Activated CD8-positive, alpha-beta T cell treated with anti-CD3 and anti-CD28 coated beads, Interleukin-2, amount 10 ng/mL, durations not matched to agents 7 days and 5 days (primary cell): ENCODE measurements around the gene WDFY4. TPM values are rescaled to one million over a fixed set of nuclear protein-coding genes. Genes with fewer than 3 reads are reported as not detected.

Source experiments
- ATAC-seq: fragments of 150-1000 bp; cut with Tn5 transposase; one replicate; pipeline ENCODE4 v1.10.0; 2021; ENCODE audit warnings: moderate library complexity
- CTCF ChIA-PET: fragments of 350-600 bp; sonication (Branson Sonifier 250); formaldehyde crosslinking; loops from one replicate; lab custom pipeline; 2021; ENCODE audit warnings: antibody characterized with exemption; lab: Charles Lee
- POLR2A ChIA-PET: fragments of 350-600 bp; sonication (Branson Sonifier 250); formaldehyde crosslinking; loops from one replicate; lab custom pipeline; 2021; ENCODE audit warnings: antibody characterized with exemption; lab: Charles Lee
- DNase-seq: peaks from one replicate; pipeline ENCODE4 v3.0.0-alpha.2; 2020
- H3K27ac Mint-ChIP-seq: one replicate; pipeline ENCODE4 v1.8.0; 2021; ENCODE audit warnings: mild to moderate bottlenecking, mixed read lengths
- H3K27me3 Mint-ChIP-seq: one replicate; pipeline ENCODE4 v1.8.0; 2021; ENCODE audit warnings: low read depth, mixed read lengths
- H3K36me3 Mint-ChIP-seq: one replicate; pipeline ENCODE4 v1.8.0; 2021; ENCODE audit warnings: low read depth, mixed read lengths
- H3K4me1 Mint-ChIP-seq: one replicate; pipeline ENCODE4 v1.8.0; 2021; ENCODE audit warnings: low read depth, mixed read lengths
- H3K4me3 Mint-ChIP-seq: one replicate; pipeline ENCODE4 v1.8.0; 2021; ENCODE audit warnings: mild to moderate bottlenecking, mixed read lengths
- H3K9me3 Mint-ChIP-seq: one replicate; pipeline ENCODE4 v1.8.0; 2022; ENCODE audit warnings: mixed read lengths; ENCODE audit not compliant: insufficient read depth
- total RNA-seq, 2 experiments: library from RNA; stranded (reverse); gene quantifications; one replicate each; pipeline ENCODE4 v1.2.3, GENCODE V29; 2021

Gene WDFY4
- total RNA-seq, 2 experiments from 2014 or later: 0.16 to 0.37 TPM

- Mint-ChIP-seq H3K27me3 (peaks cover 39% of the 10 kb centered on the region), H3K4me3 (peak overlapping the region; percentile 70), H3K4me1 (peaks cover 14% of the 10 kb centered on the region), H3K36me3 (no peaks in the 10 kb centered on the region), H3K27ac (peak overlapping the region; percentile 42), H3K9me3 (no peaks in the 10 kb centered on the region)
- DNase-seq: peak; percentile 91
- CTCF ChIA-PET: interaction anchor here (0.6 to 4.1 kb wide), 79 partner anchors 9 to 882 kb away, joined by 3 to 87 read pairs (median 5); partner anchors contain the start of genes ARHGAP22, ERCC6 and TMEM273
- POLR2A ChIA-PET: interaction anchor here (0.6 kb wide), 1 partner anchor 315 kb away, joined by 3 read pairs; no protein-coding TSS in a partner anchor
- ATAC-seq: peak; percentile 98
Measured at GRCh38 chr10:48656241-48656913, 28.3 kb upstream of the WDFY4 start.

DNA sequence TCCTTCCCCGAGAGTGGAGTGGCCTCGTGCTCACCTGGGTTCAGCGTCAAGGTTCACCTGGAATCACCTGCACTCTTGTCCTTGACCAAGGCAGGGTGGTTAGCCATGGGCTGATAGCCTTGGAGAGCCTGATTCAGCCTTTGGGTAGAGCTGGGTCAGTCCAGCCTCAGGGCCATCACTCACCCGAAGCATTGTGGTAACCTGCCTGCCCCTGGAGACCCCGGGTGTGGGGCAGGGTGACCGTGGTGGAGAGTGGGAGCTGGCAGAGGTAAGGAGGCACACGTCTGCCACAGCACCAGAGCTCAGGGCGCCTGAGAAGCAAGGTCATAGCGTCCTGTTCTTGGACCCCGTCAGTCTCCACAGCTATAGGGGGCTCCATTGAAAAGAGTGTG, 27.8 kb upstream of the WDFY4 start:
- H3K4me3 Mint-ChIP-seq: no peak overlapping the region
- ATAC-seq (no peak), DNase-seq (no peak)
- POLR2A ChIA-PET: interaction anchor here (0.6 kb wide), 1 partner anchor 315 kb away, joined by 3 read pairs; no protein-coding TSS in a partner anchor
- peaks cover 9% of the 10 kb centered on the region for H3K4me1 Mint-ChIP-seq
- CTCF ChIA-PET: interaction anchor here (0.6 to 4.1 kb wide), 71 partner anchors 9 to 882 kb away, joined by 3 to 87 read pairs (median 5); partner anchors contain the start of genes ARHGAP22, ERCC6 and TMEM273
- H3K27ac Mint-ChIP-seq: no peak overlapping the region
- no peaks in the 10 kb centered on the region for H3K9me3 Mint-ChIP-seq
- H3K27me3 Mint-ChIP-seq: peaks cover 33% of the 10 kb centered on the region
- H3K36me3 Mint-ChIP-seq: no peaks in the 10 kb centered on the region

DNA sequence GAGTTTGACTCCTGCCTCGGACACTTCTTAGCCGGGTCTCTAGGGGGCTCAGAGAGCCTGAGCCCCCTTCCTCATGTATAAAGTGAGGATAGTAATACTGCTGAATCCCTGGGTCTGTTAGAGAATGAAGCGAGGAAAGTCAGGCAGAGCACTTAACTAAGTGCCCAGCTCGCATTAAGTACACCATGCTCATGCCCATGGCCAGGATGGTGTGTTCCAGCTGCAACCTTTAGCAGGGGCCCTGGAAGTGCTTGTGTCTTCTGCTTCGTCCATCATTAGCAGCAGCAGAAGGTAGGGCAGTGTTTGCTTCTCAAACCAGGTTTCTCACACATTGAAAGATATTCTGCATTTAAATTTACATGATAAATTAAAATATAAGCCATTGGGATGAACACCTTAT, 27.3 kb upstream of the WDFY4 start:
- Mint-ChIP-seq H3K27me3 (peaks cover 32% of the 10 kb centered on the region), H3K36me3 (no peaks in the 10 kb centered on the region), H3K9me3 (no peaks in the 10 kb centered on the region), H3K27ac (no peak overlapping the region), H3K4me3 (no peak overlapping the region), H3K4me1 (peaks cover 6% of the 10 kb centered on the region)
- ATAC-seq (no peak), DNase-seq (no peak)
- ChIA-PET CTCF (interaction anchor here (0.9 to 4.1 kb wide), 32 partner anchors 10 to 881 kb away, joined by 3 to 87 read pairs (median 7); partner anchors contain the start of genes ARHGAP22, ERCC6 and TMEM273), POLR2A (interaction anchor here (0.6 kb wide), 1 partner anchor 279 kb away, joined by 4 read pairs; no protein-coding TSS in a partner anchor)

- Mint-ChIP-seq H3K27ac (no peak overlapping the region), H3K36me3 (no peaks in the 10 kb centered on the region), H3K4me3 (no peak overlapping the region), H3K27me3 (peaks cover 23% of the 10 kb centered on the region), H3K4me1 (peaks cover 6% of the 10 kb centered on the region), H3K9me3 (no peaks in the 10 kb centered on the region)
- POLR2A ChIA-PET: interaction anchor here (0.6 kb wide), 1 partner anchor 525 kb away, joined by 3 read pairs; no protein-coding TSS in a partner anchor
- DNase-seq: peak; percentile 76
- CTCF ChIA-PET: interaction anchor here (0.6 to 4.1 kb wide), 38 partner anchors 10 to 861 kb away, joined by 3 to 87 read pairs (median 4); partner anchors contain the start of genes ARHGAP22 and TMEM273
- no peak for ATAC-seq
Measured at GRCh38 chr10:48658243-48658974, 26.3 kb upstream of the WDFY4 start.

GRCh38 chr10:48658975-48659269, 25.8 kb upstream of the WDFY4 start:
- no peak for DNase-seq
- Mint-ChIP-seq H3K36me3 (no peaks in the 10 kb centered on the region), H3K4me1 (peaks cover 6% of the 10 kb centered on the region), H3K27me3 (peaks cover 21% of the 10 kb centered on the region), H3K4me3 (no peak overlapping the region), H3K9me3 (no peaks in the 10 kb centered on the region), H3K27ac (no peak overlapping the region)
- no peak for ATAC-seq
- ChIA-PET CTCF (interaction anchor here (0.9 to 4.1 kb wide), 19 partner anchors 11 to 860 kb away, joined by 3 to 87 read pairs (median 5); partner anchors contain the start of gene ARHGAP22), POLR2A (no interaction called here)

GRCh38 chr10:48659790-48660189, 24.9 kb upstream of the WDFY4 start:
- CTCF ChIA-PET: no interaction called here
- ATAC-seq: no peak
- no peak overlapping the region for H3K4me3 Mint-ChIP-seq

DNA sequence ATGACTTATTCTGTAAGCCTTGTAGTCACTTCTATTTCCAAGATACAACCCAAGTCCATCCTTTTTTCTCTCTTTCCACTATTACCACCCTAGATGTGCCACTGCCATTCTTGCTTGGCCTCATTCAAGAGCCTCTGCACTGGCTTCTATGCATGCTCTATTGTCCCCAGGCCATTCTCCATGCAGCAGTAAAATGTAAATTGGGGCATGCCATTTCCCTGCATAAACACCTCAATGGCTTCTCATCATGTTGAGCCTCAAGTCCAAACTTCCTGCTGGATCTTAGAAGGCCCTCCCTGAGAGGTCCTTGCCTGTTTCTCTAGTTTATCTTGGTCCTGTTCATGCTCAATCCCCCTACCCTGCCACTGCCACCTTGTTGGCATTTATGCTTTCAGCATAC, 23.2 kb upstream of the WDFY4 start:
- Mint-ChIP-seq H3K4me1 (peaks cover 4% of the 10 kb centered on the region), H3K9me3 (peaks cover 3% of the 10 kb centered on the region), H3K27me3 (peaks cover 10% of the 10 kb centered on the region), H3K36me3 (no peaks in the 10 kb centered on the region), H3K27ac (no peak overlapping the region), H3K4me3 (no peak overlapping the region)
- no peak for DNase-seq
- ChIA-PET POLR2A (no interaction called here), CTCF (interaction anchor here (0.7 kb wide), 1 partner anchor 752 kb away, joined by 3 read pairs; no protein-coding TSS in a partner anchor)
- no peak for ATAC-seq

More at GRCh38 chr10:48659790-48660189, 24.9 kb upstream of the WDFY4 start:
- Mint-ChIP-seq H3K4me1 (peaks cover 6% of the 10 kb centered on the region), H3K9me3 (no peaks in the 10 kb centered on the region), H3K27ac (no peak overlapping the region), H3K27me3 (peaks cover 15% of the 10 kb centered on the region), H3K36me3 (no peaks in the 10 kb centered on the region)
- DNase-seq: no peak
- POLR2A ChIA-PET: no interaction called here

DNA sequence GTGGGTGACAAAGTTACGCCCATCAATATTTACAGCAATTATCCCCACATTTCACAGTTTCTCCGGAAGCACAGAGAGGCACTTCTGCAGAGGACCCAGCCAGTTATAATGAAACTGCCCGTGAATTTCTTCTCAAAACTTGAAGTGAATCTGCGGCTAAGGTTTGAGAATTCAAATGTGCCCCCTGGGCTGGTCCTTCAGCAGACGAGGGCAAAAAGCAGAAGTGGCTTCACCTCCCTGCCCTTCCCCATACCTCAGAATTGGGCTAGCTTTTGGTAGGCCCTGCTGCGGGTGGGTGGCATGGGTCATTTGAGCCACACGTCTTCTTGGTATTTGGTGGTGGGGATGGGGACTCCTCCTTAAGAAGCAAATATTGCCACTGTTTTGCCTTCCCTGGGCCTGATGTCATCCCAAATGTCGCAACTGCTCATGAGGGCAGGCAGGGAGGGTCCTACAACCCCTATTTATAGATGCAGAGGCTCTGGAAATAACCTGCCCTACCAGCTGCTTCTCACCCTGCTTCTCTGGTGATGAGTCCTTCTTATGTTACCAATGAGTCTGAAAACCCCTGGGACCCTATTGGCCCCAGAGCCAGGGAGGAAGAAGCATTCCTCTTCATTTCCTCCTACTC, 16.6 kb upstream of the WDFY4 start:
- Mint-ChIP-seq H3K27me3 (no peaks in the 10 kb centered on the region), H3K4me1 (no peaks in the 10 kb centered on the region), H3K36me3 (no peaks in the 10 kb centered on the region), H3K9me3 (peaks cover 3% of the 10 kb centered on the region), H3K27ac (no peak overlapping the region), H3K4me3 (no peak overlapping the region)
- no peak for ATAC-seq
- POLR2A ChIA-PET: no interaction called here
- CTCF ChIA-PET: no interaction called here
- no peak for DNase-seq

DNA sequence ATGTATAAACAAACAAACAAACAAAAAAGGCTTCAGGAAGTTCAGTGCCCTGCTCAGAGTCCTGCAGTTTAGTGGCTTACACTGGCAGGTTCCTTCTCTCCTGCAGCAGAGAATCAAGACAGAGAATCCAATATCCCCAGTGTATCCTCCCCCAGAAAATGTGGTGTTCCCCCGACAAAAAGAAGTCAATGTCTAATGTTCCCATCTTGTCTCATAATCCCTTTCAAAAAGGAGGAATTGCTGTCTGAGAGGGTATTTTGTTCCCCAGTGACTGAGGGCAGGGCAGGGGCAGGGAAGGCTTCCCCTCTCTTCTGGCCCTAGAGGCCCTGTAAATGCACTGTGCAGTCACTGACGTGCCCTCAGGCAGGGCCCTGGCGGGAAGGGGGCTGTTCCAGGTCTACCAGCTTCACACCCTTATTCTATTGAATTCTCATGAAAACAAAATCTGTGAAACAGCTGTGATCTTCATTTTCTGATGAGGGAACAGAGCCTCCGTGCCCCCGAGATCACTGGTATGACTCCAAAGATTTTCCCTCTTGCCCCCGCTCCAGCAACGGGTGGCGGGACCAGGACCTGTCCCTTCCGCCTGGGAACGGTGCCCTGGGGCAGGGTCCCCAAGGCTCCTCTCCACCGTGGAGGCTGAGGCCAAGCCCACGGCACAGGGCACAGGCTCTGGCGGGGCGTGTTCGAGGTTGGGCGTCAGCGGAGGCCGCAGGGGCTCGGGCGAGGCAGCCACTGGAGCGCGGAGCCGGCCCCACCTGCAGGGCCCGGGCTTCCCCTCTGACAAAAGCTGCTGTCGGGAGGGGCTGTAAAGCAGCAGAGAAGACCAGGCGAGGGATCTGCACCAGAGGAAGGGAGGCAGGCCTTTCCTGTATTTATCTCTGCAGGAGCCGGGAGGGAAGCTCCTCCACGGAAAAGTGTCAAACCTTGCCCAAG, 13.4 kb upstream of the WDFY4 start:
- DNase-seq: no peak
- CTCF ChIA-PET: no interaction called here

GRCh38 chr10:48671914-48672595, 12.6 kb upstream of the WDFY4 start:
- no peaks in the 10 kb centered on the region for H3K36me3 Mint-ChIP-seq
- no peaks in the 10 kb centered on the region for H3K9me3 Mint-ChIP-seq
- no peaks in the 10 kb centered on the region for H3K27me3 Mint-ChIP-seq
- H3K4me1 Mint-ChIP-seq: no peaks in the 10 kb centered on the region
- ChIA-PET POLR2A (no interaction called here), CTCF (interaction anchor here (0.7 kb wide), 1 partner anchor 14 kb away, joined by 3 read pairs; no protein-coding TSS in a partner anchor)
- no peak overlapping the region for H3K27ac Mint-ChIP-seq
- H3K4me3 Mint-ChIP-seq: no peak overlapping the region
- no peak for ATAC-seq
- no peak for DNase-seq

More for the DNA sequence above, 13.4 kb upstream of the WDFY4 start:
- Mint-ChIP-seq H3K36me3 (no peaks in the 10 kb centered on the region), H3K27me3 (no peaks in the 10 kb centered on the region), H3K4me1 (no peaks in the 10 kb centered on the region), H3K9me3 (no peaks in the 10 kb centered on the region), H3K4me3 (no peak overlapping the region), H3K27ac (no peak overlapping the region)
- no peak for ATAC-seq
- POLR2A ChIA-PET: interaction anchor here (0.7 kb wide), 1 partner anchor 11 kb away, joined by 3 read pairs; no protein-coding TSS in a partner anchor
